GM21447 (cell line): ENCODE results near the gene KLF3.
A peak's percentile ranks its signal among the peaks of the same experiment; 100 is the strongest.

ENCODE experiments used
- ATAC-seq: cut with Tn5 transposase; IDR thresholded peaks from one replicate; pipeline ENCODE4 v1.9.1; 2021; ENCODE audit not compliant: unreplicated experiment

The KLF3 gene

GRCh38 chr4:38654273-38654672 is 9.7 kb upstream of the KLF3 start:
- no peak for ATAC-seq

GRCh38 chr4:38656111-38656510 is 7.9 kb upstream of the KLF3 start:
- no peak for ATAC-seq

GRCh38 chr4:38659346-38659745 is 4.7 kb upstream of the KLF3 start:
- no peak for ATAC-seq

- ATAC-seq: no peak
Measured at GRCh38 chr4:38660838-38661237, 3.2 kb upstream of the KLF3 start.

GRCh38 chr4:38661371-38661770 is 2.6 kb upstream of the KLF3 start:
- ATAC-seq: no peak

- no peak for ATAC-seq
Measured at GRCh38 chr4:38662522-38663089, 1.4 kb upstream of the KLF3 start.

GRCh38 chr4:38663090-38663800 is 754 bp upstream of the KLF3 start:
- peak; percentile 26 for ATAC-seq

- no peak for ATAC-seq
Measured at GRCh38 chr4:38664706-38665401, 855 bp downstream of the KLF3 start.

- ATAC-seq: no peak
Measured at GRCh38 chr4:38665551-38666411, 1.8 kb downstream of the KLF3 start.

- no peak for ATAC-seq
Measured at GRCh38 chr4:38666766-38667084, 2.7 kb downstream of the KLF3 start.

- ATAC-seq: peak; percentile 37
Measured at GRCh38 chr4:38667085-38667893, 3.3 kb downstream of the KLF3 start.

GRCh38 chr4:38668203-38668971 is 4.4 kb downstream of the KLF3 start:
- no peak for ATAC-seq

- ATAC-seq: no peak
Measured at GRCh38 chr4:38669208-38669607, 5.2 kb downstream of the KLF3 start.

GRCh38 chr4:38670109-38670901 is 6.3 kb downstream of the KLF3 start:
- no peak for ATAC-seq

GRCh38 chr4:38670939-38671591 is 7.1 kb downstream of the KLF3 start:
- peak; percentile 36 for ATAC-seq

- no peak for ATAC-seq
Measured at GRCh38 chr4:38671592-38671940, 7.6 kb downstream of the KLF3 start.

GRCh38 chr4:38672074-38672396 is 8.0 kb downstream of the KLF3 start:
- ATAC-seq: no peak

GRCh38 chr4:38672397-38673129 is 8.6 kb downstream of the KLF3 start:
- ATAC-seq: no peak
